ENCODE results near the gene MTCH2.

GRCh38 chr11:47646019-47646418, 3.7 kb upstream of the MTCH2 start:
- TF ChIP-seq CTCF (conservative IDR thresholded peaks at IDR 0.05 in 1 of 2, IDR thresholded peaks at IDR 0.05 in 1 of 2; ENCODE audit: low read depth in 1 of 2, low read length in 2 of 2) (no peak), EZH2 (IDR thresholded peaks at IDR 0.05; ENCODE audit: low read length, missing control alignments) (no peak)
